Effector CD8-positive, alpha-beta T cell (primary cell): ENCODE measurements around the gene MCHR2.
"Not testable (repeated sequence)": the region's sequence is repeated elsewhere in the genome, so short reads cannot be mapped to it uniquely, and the experiment has no call there.

Experiments
- DNase-seq: peaks from one replicate; lab custom pipeline; 2025; lab: John Stamatoyannopoulos, UW
- total RNA-seq, 4 experiments: gene quantifications; one replicate each; lab custom pipeline; 2026; lab: John Stamatoyannopoulos, UW

Gene MCHR2
- total RNA-seq, result 0 reads per million in 4 experiments

- DNase-seq, result no peak
Measured at GRCh38 chr6:99993533-99994251, at the start of gene MCHR2. TSS of gene MCHR2 (minus strand) at chr6:99994223. CDS start at chr6:99956147, 38,076 bp downstream.

GRCh38 chr6:100038546-100038945 is 44.5 kb upstream of the MCHR2 start:
- not testable (repeated sequence) for DNase-seq

GRCh38 chr6:100035873-100036653 is 42.0 kb upstream of the MCHR2 start:
- DNase-seq, result no peak

- no peak for DNase-seq
Measured at GRCh38 chr6:100023798-100024197, 29.8 kb upstream of the MCHR2 start.

GRCh38 chr6:100022847-100023246 is 28.8 kb upstream of the MCHR2 start:
- no peak for DNase-seq

- no peak for DNase-seq
Measured at GRCh38 chr6:100008857-100009256, 14.8 kb upstream of the MCHR2 start.

GRCh38 chr6:100001915-100002388 is 7.9 kb upstream of the MCHR2 start:
- no peak for DNase-seq

- DNase-seq, result no peak
Measured at GRCh38 chr6:99997141-99997540, 3.1 kb upstream of the MCHR2 start.

- DNase-seq, result no peak
Measured at GRCh38 chr6:99995916-99996315, 1.9 kb upstream of the MCHR2 start.

GRCh38 chr6:99993146-99993532 is 884 bp downstream of the MCHR2 start:
- no peak for DNase-seq

- DNase-seq, result no peak
Measured at GRCh38 chr6:99991955-99992354, 2.1 kb downstream of the MCHR2 start.

GRCh38 chr6:99980741-99981140 is 13.3 kb downstream of the MCHR2 start:
- DNase-seq, result no peak

- DNase-seq, result no peak
Measured at GRCh38 chr6:99979953-99980352, 14.1 kb downstream of the MCHR2 start.

GRCh38 chr6:99967052-99967451 is 27.0 kb downstream of the MCHR2 start:
- DNase-seq, result no peak

GRCh38 chr6:99960027-99960426 is 34.0 kb downstream of the MCHR2 start:
- DNase-seq, result no peak

GRCh38 chr6:99951016-99951805 is 42.8 kb downstream of the MCHR2 start:
- no peak for DNase-seq

GRCh38 chr6:99946005-99946404 is 48.0 kb downstream of the MCHR2 start:
- no peak for DNase-seq

- DNase-seq, result no peak
Measured at GRCh38 chr6:99943846-99944245, 50.2 kb downstream of the MCHR2 start.

GRCh38 chr6:99940582-99940981 is 53.4 kb downstream of the MCHR2 start:
- no peak for DNase-seq

GRCh38 chr6:99933129-99933528 is 60.9 kb downstream of the MCHR2 start:
- no peak for DNase-seq

GRCh38 chr6:99912657-99913056 is 81.4 kb downstream of the MCHR2 start:
- no peak for DNase-seq
